Gastrocnemius medialis (tissue), 4 donors: ENCODE results near the gene HDAC5.

ENCODE experiments used
- CTCF ChIP-seq, 5 experiments: fragments of 450-650 bp in 3 of 5; fragments of 200-600 bp in 2 of 5; sonication (generic) in 2 of 5; IDR thresholded peaks in 4 of 5; conservative IDR thresholded peaks in 1 of 5; 1 replicate in 4 of 5; 2 replicates in 1 of 5; pipeline ENCODE4 v1.5.1; 2016 to 2019; ENCODE audit warnings: antibody characterized with exemption in 5 of 5, mild to moderate bottlenecking in 3 of 5, moderate library complexity in 3 of 5
- POLR2A ChIP-seq, 2 donors: fragments of 450-650 bp; IDR thresholded peaks; one replicate each; pipeline ENCODE4 v1.6.1; 2017; ENCODE audit warnings: antibody characterized with exemption in 2 of 2, mild to moderate bottlenecking in 2 of 2, moderate library complexity in 2 of 2

GRCh38 chr17:44075598-44076293 lies 47.7 kb downstream of the HDAC5 start:
- TF ChIP-seq CTCF (IDR thresholded peaks at IDR 0.05 in 4 of 5, conservative IDR thresholded peaks at IDR 0.05 in 1 of 5): no peak
- TF ChIP-seq POLR2A (IDR thresholded peaks at IDR 0.05): no peak
